HEK293 (cell line): Measurements from ENCODE around the gene PARD3B.

ENCODE experiments used
- CTCF ChIA-PET: fragments of 350-600 bp; formaldehyde crosslinking; extraction: SDS; loops from one replicate; lab custom pipeline; 2021; ENCODE audit warnings: antibody characterized with exemption; lab: Yijun Ruan, JAX
- POLR2A ChIA-PET: fragments of 300-600 bp; formaldehyde crosslinking; extraction: SDS; loops from one replicate; lab custom pipeline; 2020; ENCODE audit warnings: antibody characterized with exemption, inconsistent platforms; lab: Yijun Ruan, JAX
- H3K27ac ChIP-seq: fragments of 200-500 bp; sonication (Bioruptor generic); 2 replicates; pipeline ENCODE4 v1.5.1; 2014; ENCODE audit warnings: low read depth, low read length, control low read depth, inconsistent platforms; ENCODE audit errors: extremely low read depth
- H3K36me3 ChIP-seq, 2 experiments: fragments of 200-500 bp in 1 of 2; sonication (Bioruptor generic) in 1 of 2; 1 replicate in 1 of 2; 2 replicates in 1 of 2; pipeline ENCODE4 v1.5.1; 2014 to 2017; ENCODE audit warnings: inconsistent platforms in 2 of 2, low read length in 2 of 2; ENCODE audit not compliant: control insufficient read depth in 2 of 2, insufficient read depth in 1 of 2
- H3K4me1 ChIP-seq: fragments of 200-500 bp; sonication (Bioruptor generic); 2 replicates; pipeline ENCODE4 v1.5.1; 2014; ENCODE audit warnings: mild to moderate bottlenecking, low read length, inconsistent platforms; ENCODE audit not compliant: control insufficient read depth, insufficient read depth
- H3K4me3 ChIP-seq: 2 replicates; pipeline ENCODE4 v1.5.1; 2011; ENCODE audit warnings: low read depth, mild to moderate bottlenecking, control low read depth, low read length, moderate library complexity
- H3K9me3 ChIP-seq: fragments of 200-500 bp; sonication (Bioruptor generic); 2 replicates; pipeline ENCODE4 v1.5.1; 2014; ENCODE audit warnings: low read depth, low read length, inconsistent platforms; ENCODE audit not compliant: control insufficient read depth, insufficient read depth
- GFI1B ChIP-seq: fragments of 450-650 bp; formaldehyde crosslinking; IDR thresholded peaks from 2 replicates; pipeline ENCODE4 v1.5.1; 2016; ENCODE audit warnings: missing biosample characterization, missing genetic modification characterization
- GLI2 ChIP-seq: fragments of 450-650 bp; formaldehyde crosslinking; IDR thresholded peaks from 2 replicates; pipeline ENCODE4; 2017; ENCODE audit warnings: missing biosample characterization, missing genetic modification characterization, low read depth, borderline replicate concordance
- KLF8 ChIP-seq: fragments of 450-650 bp; formaldehyde crosslinking; IDR thresholded peaks from 2 replicates; pipeline ENCODE4 v1.5.1; 2016; ENCODE audit warnings: missing biosample characterization, missing genetic modification characterization
- PBX3 ChIP-seq: sonication (generic); formaldehyde crosslinking; IDR thresholded peaks from 2 replicates; pipeline ENCODE4 v1.8.1; 2022; ENCODE audit warnings: mild to moderate bottlenecking, moderate library complexity, missing genetic modification reagents
- ZBTB21 ChIP-seq: fragments of 450-650 bp; formaldehyde crosslinking; IDR thresholded peaks from 2 replicates; pipeline ENCODE4 v1.5.1; 2017; ENCODE audit warnings: missing biosample characterization, missing genetic modification characterization
- ZBTB48 ChIP-seq: fragments of 450-650 bp; formaldehyde crosslinking; IDR thresholded peaks from 2 replicates; pipeline ENCODE4 v1.5.1; 2016; ENCODE audit warnings: missing biosample characterization, missing genetic modification characterization
- ZFHX2 ChIP-seq: fragments of 450-650 bp; formaldehyde crosslinking; conservative IDR thresholded peaks from 2 replicates; pipeline ENCODE4 v1.5.1; 2016; ENCODE audit warnings: missing biosample characterization, missing genetic modification characterization
- ZNF148 ChIP-seq: fragments of 450-650 bp; formaldehyde crosslinking; IDR thresholded peaks from 2 replicates; pipeline ENCODE4 v1.5.0; 2017; ENCODE audit warnings: missing biosample characterization, missing genetic modification characterization, borderline replicate concordance
- ZNF174 ChIP-seq: fragments of 450-650 bp; formaldehyde crosslinking; IDR thresholded peaks from 2 replicates; pipeline ENCODE4 v1.5.0; 2017; ENCODE audit warnings: missing biosample characterization, mild to moderate bottlenecking, missing genetic modification characterization
- ZNF211 ChIP-seq: fragments of 450-650 bp; formaldehyde crosslinking; IDR thresholded peaks from 2 replicates; pipeline ENCODE4 v1.5.1; 2016; ENCODE audit warnings: low read depth, missing biosample characterization, missing genetic modification characterization
- ZNF239 ChIP-seq: fragments of 450-650 bp; formaldehyde crosslinking; IDR thresholded peaks from 2 replicates; pipeline ENCODE4 v1.5.1; 2016; ENCODE audit warnings: missing biosample characterization, missing genetic modification characterization
- ZNF366 ChIP-seq: fragments of 450-650 bp; formaldehyde crosslinking; conservative IDR thresholded peaks from 2 replicates; pipeline ENCODE4 v1.5.1; 2016; ENCODE audit warnings: missing biosample characterization, missing genetic modification characterization
- ZNF37A ChIP-seq: fragments of 450-650 bp; IDR thresholded peaks from 2 replicates; pipeline ENCODE4 v1.5.1; 2018; ENCODE audit warnings: missing biosample characterization, missing genetic modification characterization
- ZNF391 ChIP-seq: fragments of 450-650 bp; formaldehyde crosslinking; IDR thresholded peaks from 2 replicates; pipeline ENCODE4 v1.5.1; 2016; ENCODE audit warnings: low read depth, missing biosample characterization, missing genetic modification characterization, borderline replicate concordance
- ZNF521 ChIP-seq: fragments of 450-650 bp; formaldehyde crosslinking; IDR thresholded peaks from 2 replicates; pipeline ENCODE4 v1.5.1; 2017; ENCODE audit warnings: missing biosample characterization, mild to moderate bottlenecking, missing genetic modification characterization
- ZNF549 ChIP-seq: fragments of 450-650 bp; IDR thresholded peaks from 2 replicates; pipeline ENCODE4 v1.5.1; 2018; ENCODE audit warnings: missing biosample characterization, missing genetic modification characterization, mild to moderate bottlenecking, inconsistent platforms, moderate library complexity
- ZNF621 ChIP-seq: fragments of 450-650 bp; formaldehyde crosslinking; IDR thresholded peaks from 2 replicates; pipeline ENCODE4 v1.5.1; 2017; ENCODE audit warnings: missing biosample characterization, missing genetic modification characterization
- ZNF654 ChIP-seq: fragments of 450-650 bp; formaldehyde crosslinking; IDR thresholded peaks from 2 replicates; pipeline ENCODE4 v1.5.1; 2016; ENCODE audit warnings: low read depth, missing biosample characterization, missing genetic modification characterization
- ZNF670 ChIP-seq: fragments of 450-650 bp; formaldehyde crosslinking; IDR thresholded peaks from 2 replicates; pipeline ENCODE4 v1.5.1; 2016; ENCODE audit warnings: missing biosample characterization, missing genetic modification characterization, low read depth
- ZNF677 ChIP-seq: fragments of 450-650 bp; IDR thresholded peaks from 2 replicates; pipeline ENCODE4 v1.5.0; 2018; ENCODE audit warnings: missing biosample characterization, mild to moderate bottlenecking, missing genetic modification characterization, moderate library complexity
- ZNF704 ChIP-seq: fragments of 450-650 bp; formaldehyde crosslinking; IDR thresholded peaks from 2 replicates; pipeline ENCODE4 v1.5.1; 2016; ENCODE audit warnings: missing biosample characterization, missing genetic modification characterization

Gene PARD3B

GRCh38 chr2:204715361-204715760, 170.1 kb downstream of the PARD3B start:
- Histone ChIP-seq H3K4me1 (no peaks in the 10 kb centered on the region), H3K9me3 (no peaks in the 10 kb centered on the region), H3K36me3 (no peaks in the 10 kb centered on the region), H3K27ac (no peak overlapping the region), H3K4me3 (no peak overlapping the region)
- no peak for TF ChIP-seq ZNF621 (tag by site-specific recombination)
- no peak for TF ChIP-seq ZNF239 (tag by site-specific recombination)
- no peak for TF ChIP-seq ZBTB21 (tag by site-specific recombination)
- no peak for TF ChIP-seq ZNF148 (tag by site-specific recombination)
- TF ChIP-seq ZNF549 (tag by site-specific recombination), result no peak
- no peak for TF ChIP-seq ZNF174
- TF ChIP-seq PBX3 (CRISPR knock-in tag), result no peak
- TF ChIP-seq GLI2, result no peak
- no peak for TF ChIP-seq KLF8
- TF ChIP-seq ZNF366 (tag by site-specific recombination), result no peak
- no peak for TF ChIP-seq ZNF677
- ChIA-PET POLR2A (no interaction called here), CTCF (no interaction called here)

- Histone ChIP-seq H3K4me1 (no peaks in the 10 kb centered on the region), H3K9me3 (no peaks in the 10 kb centered on the region), H3K27ac (no peak overlapping the region), H3K36me3 (no peaks in the 10 kb centered on the region), H3K4me3 (no peak overlapping the region)
- ChIA-PET POLR2A (no interaction called here), CTCF (interaction anchor here (0.6 kb wide), 1 partner anchor 895 kb away, joined by 3 read pairs; no protein-coding TSS in a partner anchor)
- no peak for TF ChIP-seq ZBTB48 (tag by site-specific recombination)
- TF ChIP-seq ZNF654 (tag by site-specific recombination), result no peak
- no peak for TF ChIP-seq ZNF670
- TF ChIP-seq ZNF391 (tag by site-specific recombination), result no peak
- TF ChIP-seq ZNF704 (tag by site-specific recombination), result no peak
- no peak for TF ChIP-seq PBX3 (CRISPR knock-in tag)
- no peak for TF ChIP-seq ZNF521 (tag by site-specific recombination)
- TF ChIP-seq ZNF211, result no peak
- no peak for TF ChIP-seq ZNF37A (tag by site-specific recombination)
- no peak for TF ChIP-seq ZFHX2 (tag by site-specific recombination)
- TF ChIP-seq GFI1B, result no peak
Observed at GRCh38 chr2:204717591-204717990, 172.3 kb downstream of the PARD3B start.
